Measurements from ENCODE around the gene PCDHGB4. TPM values are rescaled to one million over a fixed set of nuclear protein-coding genes. Genes with fewer than 3 reads are reported as not detected.
A peak's percentile ranks its signal among the peaks of the same experiment; 100 is the strongest.
"Not testable (repeated sequence)": the region's sequence is repeated elsewhere in the genome, so short reads cannot be mapped to it uniquely, and the experiment has no call there.

Gene PCDHGB4
- total and polyA plus RNA-seq, 3 donors from 2014 or later, result 1.0 to 13.3 (median 11.3) TPM

DNA sequence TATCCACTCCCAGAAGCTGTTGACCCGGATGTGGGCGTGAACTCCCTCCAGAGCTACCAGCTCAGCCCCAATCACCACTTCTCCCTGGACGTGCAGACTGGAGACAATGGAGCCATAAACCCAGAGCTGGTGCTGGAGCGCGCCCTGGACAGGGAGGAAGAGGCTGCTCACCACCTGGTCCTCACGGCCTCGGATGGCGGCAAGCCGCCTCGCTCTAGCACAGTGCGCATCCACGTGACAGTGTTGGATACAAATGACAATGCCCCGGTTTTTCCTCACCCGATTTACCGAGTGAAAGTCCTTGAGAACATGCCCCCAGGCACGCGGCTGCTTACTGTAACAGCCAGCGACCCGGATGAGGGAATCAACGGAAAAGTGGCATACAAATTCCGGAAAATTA is 5.8 kb downstream of the PCDHGB4 start:
- H3K36me3 ChIP-seq (ENCODE audit: low read depth, missing control alignments), result no peaks in the 10 kb centered on the region
- no peak for DNase-seq
- H3K9me3 ChIP-seq, result no peaks in the 10 kb centered on the region
- intact Hi-C loops (cut with DNase I; ENCODE audit: low total_unique reads), result no loop called here
- H3K4me3 ChIP-seq, result peak overlapping the region in 1 of 2 donors; percentile 38
- TF ChIP-seq, protein P1, sequence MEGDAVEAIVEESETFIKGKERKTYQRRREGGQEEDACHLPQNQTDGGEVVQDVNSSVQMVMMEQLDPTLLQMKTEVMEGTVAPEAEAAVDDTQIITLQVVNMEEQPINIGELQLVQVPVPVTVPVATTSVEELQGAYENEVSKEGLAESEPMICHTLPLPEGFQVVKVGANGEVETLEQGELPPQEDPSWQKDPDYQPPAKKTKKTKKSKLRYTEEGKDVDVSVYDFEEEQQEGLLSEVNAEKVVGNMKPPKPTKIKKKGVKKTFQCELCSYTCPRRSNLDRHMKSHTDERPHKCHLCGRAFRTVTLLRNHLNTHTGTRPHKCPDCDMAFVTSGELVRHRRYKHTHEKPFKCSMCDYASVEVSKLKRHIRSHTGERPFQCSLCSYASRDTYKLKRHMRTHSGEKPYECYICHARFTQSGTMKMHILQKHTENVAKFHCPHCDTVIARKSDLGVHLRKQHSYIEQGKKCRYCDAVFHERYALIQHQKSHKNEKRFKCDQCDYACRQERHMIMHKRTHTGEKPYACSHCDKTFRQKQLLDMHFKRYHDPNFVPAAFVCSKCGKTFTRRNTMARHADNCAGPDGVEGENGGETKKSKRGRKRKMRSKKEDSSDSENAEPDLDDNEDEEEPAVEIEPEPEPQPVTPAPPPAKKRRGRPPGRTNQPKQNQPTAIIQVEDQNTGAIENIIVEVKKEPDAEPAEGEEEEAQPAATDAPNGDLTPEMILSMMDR (IDR thresholded peaks at IDR 0.05), result no peak
- no peak for TF ChIP-seq POLR2A (IDR thresholded peaks at IDR 0.05)
- H3K4me1 ChIP-seq, result no peaks in the 10 kb centered on the region
- 24 to 33% methylated on average over 21 of the region's 21 CpGs for WGBS, 2 donors
- no peaks in the 10 kb centered on the region for H3K27me3 ChIP-seq
- no peak overlapping the region for H3K27ac ChIP-seq

DNA sequence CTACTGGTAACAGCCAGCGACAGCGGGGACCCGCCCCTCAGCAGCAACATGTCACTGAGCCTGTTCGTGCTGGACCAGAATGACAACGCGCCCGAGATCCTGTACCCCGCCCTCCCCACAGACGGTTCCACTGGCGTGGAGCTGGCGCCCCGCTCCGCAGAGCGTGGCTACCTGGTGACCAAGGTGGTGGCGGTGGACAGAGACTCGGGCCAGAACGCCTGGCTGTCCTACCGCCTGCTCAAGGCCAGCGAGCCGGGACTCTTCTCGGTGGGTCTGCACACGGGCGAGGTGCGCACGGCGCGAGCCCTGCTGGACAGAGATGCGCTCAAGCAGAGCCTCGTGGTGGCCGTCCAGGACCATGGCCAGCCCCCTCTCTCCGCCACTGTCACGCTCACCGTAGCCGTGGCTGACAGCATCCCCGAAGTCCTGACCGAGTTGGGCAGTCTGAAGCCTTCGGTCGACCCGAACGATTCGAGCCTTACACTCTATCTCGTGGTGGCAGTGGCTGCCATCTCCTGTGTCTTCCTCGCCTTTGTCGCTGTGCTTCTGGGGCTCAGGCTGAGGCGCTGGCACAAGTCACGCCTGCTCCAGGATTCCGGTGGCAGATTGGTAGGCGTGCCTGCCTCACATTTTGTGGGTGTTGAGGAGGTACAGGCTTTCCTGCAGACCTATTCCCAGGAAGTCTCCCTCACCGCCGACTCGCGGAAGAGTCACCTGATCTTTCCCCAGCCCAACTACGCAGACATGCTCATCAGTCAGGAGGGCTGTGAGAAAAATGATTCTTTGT is 7.1 kb downstream of the PCDHGB4 start:
- H3K27ac ChIP-seq; H3K4me3 ChIP-seq; H3K9me3 ChIP-seq; H3K4me1 ChIP-seq; intact Hi-C loops (cut with DNase I; ENCODE audit: low total_unique reads); H3K27me3 ChIP-seq; DNase-seq; H3K36me3 ChIP-seq (ENCODE audit: low read depth, missing control alignments): not testable (repeated sequence)
- WGBS, 2 donors, result 32 to 34% methylated on average over 13 to 51 of the region's 53 CpGs

DNA sequence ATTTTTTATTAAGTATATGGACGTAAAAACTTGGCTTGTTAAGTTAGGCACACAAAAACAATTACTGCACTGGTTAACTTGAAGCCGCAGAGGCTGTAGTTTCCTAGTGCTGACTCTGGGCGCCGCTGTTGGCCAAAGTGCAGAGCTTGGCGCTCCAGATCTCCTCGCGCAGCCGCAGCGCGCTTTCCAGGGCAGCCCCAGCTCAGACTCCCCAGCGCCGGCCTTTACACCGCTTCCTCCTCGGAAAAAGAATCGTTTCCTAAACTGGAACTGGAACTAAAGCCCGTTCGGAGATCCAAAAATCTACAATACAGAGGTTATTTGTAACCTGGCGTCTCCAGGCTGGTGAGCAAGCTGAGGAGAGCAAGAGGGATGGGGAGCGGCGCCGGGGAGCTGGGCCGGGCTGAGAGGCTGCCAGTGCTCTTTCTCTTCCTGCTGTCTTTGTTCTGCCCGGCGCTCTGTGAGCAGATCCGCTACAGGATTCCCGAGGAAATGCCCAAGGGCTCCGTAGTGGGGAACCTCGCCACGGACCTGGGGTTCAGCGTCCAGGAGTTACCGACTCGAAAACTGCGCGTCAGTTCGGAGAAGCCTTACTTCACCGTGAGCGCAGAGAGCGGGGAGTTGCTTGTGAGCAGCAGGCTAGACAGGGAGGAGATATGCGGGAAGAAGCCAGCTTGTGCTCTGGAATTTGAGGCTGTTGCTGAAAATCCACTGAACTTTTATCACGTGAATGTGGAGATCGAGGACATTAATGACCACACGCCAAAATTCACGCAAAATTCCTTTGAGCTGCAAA is 10.5 kb downstream of the PCDHGB4 start, which contains the start of gene PCDHGB5:
Gene PCDHGB5 (plus strand): TSS at position 192 of the 796 bp plus-strand sequence. CDS start 181 bp downstream, at position 373.
- H3K27me3 ChIP-seq; H3K36me3 ChIP-seq (ENCODE audit: low read depth, missing control alignments); intact Hi-C loops (cut with DNase I; ENCODE audit: low total_unique reads); H3K4me1 ChIP-seq; H3K27ac ChIP-seq; H3K9me3 ChIP-seq: not testable (repeated sequence)
- TF ChIP-seq, protein P1 (IDR thresholded peaks at IDR 0.05), result peak; percentile 55 to 67 (median 59)
- WGBS, 2 donors, result 4 to 5% methylated on average over 21 to 28 of the region's 43 CpGs
- DNase-seq, result peak; percentile 78
- peak within 1 kb of the TSS in 1 of 2 donors; percentile 33 for H3K4me3 ChIP-seq

DNA sequence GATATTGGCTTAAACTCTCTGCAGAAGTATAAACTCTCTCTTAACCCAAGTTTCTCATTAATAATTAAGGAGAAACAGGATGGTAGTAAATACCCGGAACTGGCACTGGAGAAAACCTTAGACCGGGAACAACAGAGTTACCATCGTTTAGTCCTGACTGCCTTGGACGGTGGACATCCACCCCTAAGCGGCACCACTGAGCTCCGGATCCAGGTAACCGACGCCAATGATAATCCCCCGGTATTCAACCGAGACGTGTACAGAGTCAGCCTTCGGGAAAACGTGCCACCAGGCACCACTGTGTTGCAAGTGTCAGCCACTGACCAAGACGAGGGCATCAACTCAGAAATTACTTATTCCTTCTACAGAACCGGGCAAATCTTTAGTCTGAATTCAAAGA is 11.1 kb downstream of the PCDHGB4 start:
- DNase-seq, result no peak
- no peak overlapping the region for H3K27ac ChIP-seq
- TF ChIP-seq, protein P1 (IDR thresholded peaks at IDR 0.05), result no peak
- TF ChIP-seq POLR2A (IDR thresholded peaks at IDR 0.05), result no peak
- no peaks in the 10 kb centered on the region for H3K9me3 ChIP-seq
- no peaks in the 10 kb centered on the region for H3K4me1 ChIP-seq
- intact Hi-C loops (cut with DNase I; ENCODE audit: low total_unique reads), result no loop called here
- no peak overlapping the region for H3K4me3 ChIP-seq
- no peaks in the 10 kb centered on the region for H3K36me3 ChIP-seq (ENCODE audit: low read depth, missing control alignments)
- no peaks in the 10 kb centered on the region for H3K27me3 ChIP-seq
- 12 to 25% methylated on average over 15 of the region's 15 CpGs for WGBS, 2 donors

DNA sequence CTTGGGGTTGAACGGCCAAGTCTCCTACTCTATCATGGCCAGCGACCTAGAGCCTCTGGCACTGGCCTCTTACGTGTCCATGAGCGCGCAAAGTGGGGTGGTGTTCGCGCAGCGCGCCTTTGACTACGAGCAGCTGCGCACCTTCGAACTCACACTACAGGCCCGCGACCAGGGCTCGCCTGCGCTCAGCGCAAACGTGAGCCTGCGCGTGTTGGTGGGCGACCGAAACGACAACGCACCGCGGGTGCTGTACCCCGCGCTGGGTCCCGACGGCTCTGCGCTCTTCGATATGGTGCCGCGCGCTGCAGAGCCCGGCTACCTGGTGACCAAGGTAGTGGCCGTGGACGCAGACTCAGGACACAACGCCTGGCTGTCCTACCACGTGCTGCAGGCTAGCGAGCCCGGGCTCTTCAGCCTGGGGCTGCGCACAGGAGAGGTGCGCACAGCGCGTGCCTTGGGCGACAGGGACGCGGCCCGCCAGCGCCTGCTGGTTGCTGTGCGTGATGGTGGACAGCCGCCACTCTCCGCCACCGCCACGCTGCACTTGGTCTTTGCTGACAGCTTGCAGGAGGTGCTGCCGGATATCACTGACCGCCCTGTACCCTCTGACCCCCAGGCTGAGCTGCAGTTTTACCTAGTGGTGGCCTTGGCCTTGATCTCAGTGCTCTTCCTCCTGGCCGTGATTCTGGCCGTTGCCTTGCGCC is 12.2 kb downstream of the PCDHGB4 start:
- Histone ChIP-seq H3K9me3 (no peaks in the 10 kb centered on the region), H3K36me3 (ENCODE audit: low read depth, missing control alignments) (no peaks in the 10 kb centered on the region), H3K4me1 (no peaks in the 10 kb centered on the region), H3K4me3 (peak overlapping the region in 1 of 2 donors; percentile 7), H3K27ac (no peak overlapping the region), H3K27me3 (no peaks in the 10 kb centered on the region)
- intact Hi-C loops (cut with DNase I; ENCODE audit: low total_unique reads), result no loop called here
- no peak for DNase-seq
- 19 to 35% methylated on average over 4 to 55 of the region's 61 CpGs for WGBS, 2 donors
- TF ChIP-seq POLR2A (IDR thresholded peaks at IDR 0.05), result no peak
- TF ChIP-seq, protein P1 (IDR thresholded peaks at IDR 0.05), result no peak
